Measurements from ENCODE around the gene ALG9.

Gene ALG9

DNA sequence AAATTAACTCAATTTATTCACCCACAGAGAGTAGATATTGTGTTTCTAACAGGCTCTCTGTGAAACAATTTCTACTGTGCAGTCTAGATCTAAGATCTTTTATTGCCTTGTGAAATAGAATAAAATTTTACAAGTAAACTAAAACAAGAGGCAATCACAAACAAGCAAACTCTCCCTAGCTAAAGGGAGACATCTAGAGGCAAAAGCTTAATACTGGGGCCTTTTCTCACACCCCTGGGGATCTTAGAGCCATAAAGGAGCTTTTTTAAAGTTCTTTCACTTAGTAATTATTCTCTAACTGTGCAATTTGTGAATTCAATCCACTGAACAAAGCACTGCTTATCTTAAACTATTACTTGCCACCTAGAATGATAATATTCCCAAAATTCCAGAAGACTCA lies 19.7 kb downstream of the ALG9 start:
- no peak for TF ChIP-seq YY1 (IDR thresholded peaks at IDR 0.05; ENCODE audit: low read depth)
- no peak for TF ChIP-seq FOXM1 (IDR thresholded peaks at IDR 0.05; ENCODE audit: borderline replicate concordance, low read depth)
- TF ChIP-seq RAD21 (IDR thresholded peaks at IDR 0.05; ENCODE audit: low read depth), result peak; percentile 22; the same call in 1 of the 2 replicates

DNA sequence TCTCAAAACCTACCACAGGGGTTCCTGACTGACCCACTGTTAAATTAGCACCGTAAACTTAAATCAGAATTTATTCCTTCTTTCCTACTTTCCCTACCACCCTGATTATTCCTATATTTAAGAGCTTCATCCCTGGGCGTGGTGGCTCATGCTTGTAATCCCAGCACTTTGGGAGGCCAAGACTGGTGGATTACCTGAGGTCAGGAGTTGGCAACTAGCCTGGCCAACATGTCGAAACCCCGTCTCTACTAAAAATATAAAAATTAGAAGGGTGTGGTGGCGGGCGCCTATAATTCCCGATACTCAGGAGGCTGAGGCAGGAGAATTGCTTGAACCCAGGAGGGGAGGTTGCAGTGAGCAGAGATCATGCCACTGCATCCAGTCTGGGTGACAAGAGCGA lies 20.3 kb downstream of the ALG9 start:
- no peak for TF ChIP-seq CREB1 (IDR thresholded peaks at IDR 0.05; ENCODE audit: low read depth)
- TF ChIP-seq, protein P1, sequence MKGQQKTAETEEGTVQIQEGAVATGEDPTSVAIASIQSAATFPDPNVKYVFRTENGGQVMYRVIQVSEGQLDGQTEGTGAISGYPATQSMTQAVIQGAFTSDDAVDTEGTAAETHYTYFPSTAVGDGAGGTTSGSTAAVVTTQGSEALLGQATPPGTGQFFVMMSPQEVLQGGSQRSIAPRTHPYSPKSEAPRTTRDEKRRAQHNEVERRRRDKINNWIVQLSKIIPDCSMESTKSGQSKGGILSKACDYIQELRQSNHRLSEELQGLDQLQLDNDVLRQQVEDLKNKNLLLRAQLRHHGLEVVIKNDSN (IDR thresholded peaks at IDR 0.05), result no peak
- TF ChIP-seq RAD21 (IDR thresholded peaks at IDR 0.05; ENCODE audit: low read depth), result no peak
- no peak for TF ChIP-seq TCF12 (IDR thresholded peaks at IDR 0.05; ENCODE audit: low read depth)
- TF ChIP-seq EGR1 (IDR thresholded peaks at IDR 0.05), result no peak
- TF ChIP-seq CEBPB (IDR thresholded peaks at IDR 0.05), result no peak
- no peak for TF ChIP-seq ZBTB7A (IDR thresholded peaks at IDR 0.05; ENCODE audit: low read depth)

DNA sequence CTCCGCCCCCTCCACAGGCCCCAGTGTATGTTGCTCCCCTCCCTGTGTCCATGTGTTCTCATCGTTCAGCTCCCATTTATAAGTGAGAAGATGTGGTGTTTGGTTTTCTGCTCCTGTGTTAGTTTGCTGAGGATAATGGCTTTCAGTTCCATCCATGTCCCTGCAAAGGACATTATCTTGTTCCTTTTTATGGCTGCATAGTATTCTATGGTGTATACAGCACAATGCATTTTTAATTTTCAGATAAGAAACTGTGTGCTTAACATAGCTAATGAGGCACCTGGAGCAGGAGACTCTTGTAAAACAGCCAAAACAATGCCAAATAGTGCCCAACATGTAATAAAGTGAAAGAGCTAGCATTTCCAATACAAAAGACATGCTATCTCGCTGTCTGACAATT lies 21.8 kb downstream of the ALG9 start:
- TF ChIP-seq, protein P1 (IDR thresholded peaks at IDR 0.05), result no peak
- TF ChIP-seq RAD21 (IDR thresholded peaks at IDR 0.05; ENCODE audit: low read depth), result no peak
- TF ChIP-seq, protein P2, sequence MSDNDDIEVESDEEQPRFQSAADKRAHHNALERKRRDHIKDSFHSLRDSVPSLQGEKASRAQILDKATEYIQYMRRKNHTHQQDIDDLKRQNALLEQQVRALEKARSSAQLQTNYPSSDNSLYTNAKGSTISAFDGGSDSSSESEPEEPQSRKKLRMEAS (IDR thresholded peaks at IDR 0.05), result no peak
- no peak for TF ChIP-seq TEAD4 (IDR thresholded peaks at IDR 0.05)
- TF ChIP-seq, protein P3, sequence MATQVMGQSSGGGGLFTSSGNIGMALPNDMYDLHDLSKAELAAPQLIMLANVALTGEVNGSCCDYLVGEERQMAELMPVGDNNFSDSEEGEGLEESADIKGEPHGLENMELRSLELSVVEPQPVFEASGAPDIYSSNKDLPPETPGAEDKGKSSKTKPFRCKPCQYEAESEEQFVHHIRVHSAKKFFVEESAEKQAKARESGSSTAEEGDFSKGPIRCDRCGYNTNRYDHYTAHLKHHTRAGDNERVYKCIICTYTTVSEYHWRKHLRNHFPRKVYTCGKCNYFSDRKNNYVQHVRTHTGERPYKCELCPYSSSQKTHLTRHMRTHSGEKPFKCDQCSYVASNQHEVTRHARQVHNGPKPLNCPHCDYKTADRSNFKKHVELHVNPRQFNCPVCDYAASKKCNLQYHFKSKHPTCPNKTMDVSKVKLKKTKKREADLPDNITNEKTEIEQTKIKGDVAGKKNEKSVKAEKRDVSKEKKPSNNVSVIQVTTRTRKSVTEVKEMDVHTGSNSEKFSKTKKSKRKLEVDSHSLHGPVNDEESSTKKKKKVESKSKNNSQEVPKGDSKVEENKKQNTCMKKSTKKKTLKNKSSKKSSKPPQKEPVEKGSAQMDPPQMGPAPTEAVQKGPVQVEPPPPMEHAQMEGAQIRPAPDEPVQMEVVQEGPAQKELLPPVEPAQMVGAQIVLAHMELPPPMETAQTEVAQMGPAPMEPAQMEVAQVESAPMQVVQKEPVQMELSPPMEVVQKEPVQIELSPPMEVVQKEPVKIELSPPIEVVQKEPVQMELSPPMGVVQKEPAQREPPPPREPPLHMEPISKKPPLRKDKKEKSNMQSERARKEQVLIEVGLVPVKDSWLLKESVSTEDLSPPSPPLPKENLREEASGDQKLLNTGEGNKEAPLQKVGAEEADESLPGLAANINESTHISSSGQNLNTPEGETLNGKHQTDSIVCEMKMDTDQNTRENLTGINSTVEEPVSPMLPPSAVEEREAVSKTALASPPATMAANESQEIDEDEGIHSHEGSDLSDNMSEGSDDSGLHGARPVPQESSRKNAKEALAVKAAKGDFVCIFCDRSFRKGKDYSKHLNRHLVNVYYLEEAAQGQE (IDR thresholded peaks at IDR 0.05; ENCODE audit: low read depth), result no peak

DNA sequence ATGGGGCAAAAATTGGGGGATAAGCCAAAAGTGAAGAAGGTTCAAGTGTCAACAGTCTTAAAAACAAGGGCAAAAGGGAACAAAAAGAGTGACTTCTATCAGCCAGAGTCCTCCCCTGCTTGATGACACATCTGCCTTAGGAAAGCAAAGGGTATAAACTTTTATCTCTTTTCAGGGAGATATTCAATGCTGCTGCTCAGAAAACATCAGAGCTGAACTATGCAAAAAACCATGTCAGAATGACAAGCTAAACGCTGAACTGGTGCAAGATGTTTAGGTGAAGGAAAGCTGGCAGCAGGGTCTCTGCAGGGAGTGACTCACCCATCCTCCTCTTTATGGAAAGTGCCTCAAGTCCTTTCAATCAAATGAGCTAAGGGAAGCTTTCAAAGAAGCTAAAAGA lies 24.7 kb downstream of the ALG9 start:
- TF ChIP-seq TAF1 (IDR thresholded peaks at IDR 0.05; ENCODE audit: low read depth), result no peak
- TF ChIP-seq CEBPB (IDR thresholded peaks at IDR 0.05), result no peak
- no peak for TF ChIP-seq EP300 (IDR thresholded peaks at IDR 0.05; ENCODE audit: borderline replicate concordance)
- TF ChIP-seq YY1 (IDR thresholded peaks at IDR 0.05; ENCODE audit: low read depth), result no peak
- no peak for TF ChIP-seq FOXM1 (IDR thresholded peaks at IDR 0.05; ENCODE audit: borderline replicate concordance, low read depth)
- TF ChIP-seq, protein P1 (IDR thresholded peaks at IDR 0.05), result no peak
- TF ChIP-seq ZBTB7A (IDR thresholded peaks at IDR 0.05; ENCODE audit: low read depth), result no peak
- TF ChIP-seq CREB1 (IDR thresholded peaks at IDR 0.05; ENCODE audit: low read depth), result no peak
- TF ChIP-seq, protein P3 (IDR thresholded peaks at IDR 0.05; ENCODE audit: low read depth), result no peak
- no peak for TF ChIP-seq TCF12 (IDR thresholded peaks at IDR 0.05; ENCODE audit: low read depth)
- no peak for TF ChIP-seq TEAD4 (IDR thresholded peaks at IDR 0.05)
- TF ChIP-seq, protein P2 (IDR thresholded peaks at IDR 0.05), result no peak
- no peak for TF ChIP-seq NFIC (IDR thresholded peaks at IDR 0.05)
- no peak for TF ChIP-seq EGR1 (IDR thresholded peaks at IDR 0.05)
- no peak for TF ChIP-seq RAD21 (IDR thresholded peaks at IDR 0.05; ENCODE audit: low read depth)

DNA sequence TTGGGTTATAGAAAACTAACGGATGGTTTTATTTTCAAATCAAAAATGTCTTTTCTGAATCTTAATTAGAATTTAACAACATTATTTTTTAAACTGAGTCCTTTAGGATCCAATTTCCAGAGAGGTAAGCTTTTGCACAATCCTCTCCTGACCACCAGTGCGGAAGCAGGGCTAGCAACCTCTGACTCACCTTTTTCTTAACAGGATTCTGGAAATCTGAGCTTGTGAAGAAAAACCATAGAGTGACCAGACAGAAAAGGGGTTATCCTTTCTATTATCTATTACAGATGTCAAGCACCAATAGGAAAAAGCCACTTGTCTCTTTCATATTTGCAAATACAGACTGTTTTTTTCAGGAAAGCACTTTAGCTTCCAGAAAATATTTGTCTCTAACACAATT lies 25.3 kb downstream of the ALG9 start:
- TF ChIP-seq CEBPB (IDR thresholded peaks at IDR 0.05) (no peak), CREB1 (IDR thresholded peaks at IDR 0.05; ENCODE audit: low read depth) (no peak), ZBTB7A (IDR thresholded peaks at IDR 0.05; ENCODE audit: low read depth) (no peak), EP300 (IDR thresholded peaks at IDR 0.05; ENCODE audit: borderline replicate concordance) (no peak), NFIC (IDR thresholded peaks at IDR 0.05) (no peak), FOXM1 (IDR thresholded peaks at IDR 0.05; ENCODE audit: borderline replicate concordance, low read depth) (no peak), TEAD4 (IDR thresholded peaks at IDR 0.05) (no peak), RAD21 (IDR thresholded peaks at IDR 0.05; ENCODE audit: low read depth) (no peak)
- TF ChIP-seq, protein P1 (IDR thresholded peaks at IDR 0.05), result no peak

Measured in Ishikawa (cell line).